Liver (tissue), 3 donors: Measurements from ENCODE around the gene SLC5A12.

ENCODE experiments used
- ATF3 ChIP-seq: IDR thresholded peaks from 2 replicates; pipeline ENCODE4 v1.6.1; 2016; ENCODE audit warnings: antibody characterized with exemption
- EGR1 ChIP-seq, 2 donors: IDR thresholded peaks; 2 replicates each; pipeline ENCODE4 v1.6.1; 2016 to 2018; ENCODE audit warnings: antibody characterized with exemption in 2 of 2, low read depth in 2 of 2
- HNF4A ChIP-seq, 2 donors: conservative IDR thresholded peaks; 2 replicates each; pipeline ENCODE4 v1.6.1; 2016; ENCODE audit warnings: antibody characterized with exemption in 2 of 2, mild to moderate bottlenecking in 2 of 2
- HNF4G ChIP-seq: IDR thresholded peaks from 2 replicates; pipeline ENCODE4 v1.6.1; 2016; ENCODE audit warnings: antibody characterized with exemption
- TAF1 ChIP-seq: conservative IDR thresholded peaks from 2 replicates; pipeline ENCODE4 v1.6.1; 2016; ENCODE audit warnings: antibody characterized with exemption, mild to moderate bottlenecking
- TF ChIP-seq, protein P1 (sequence below): fragments of 150-350 bp; IDR thresholded peaks from 2 replicates; pipeline ENCODE4 v1.5.1; 2017; ENCODE audit warnings: improper control_type of control experiment, low read depth, low read length; ENCODE audit not compliant: missing input control
- donor health status: healthy.
- donor health status: healthy.

- TF ChIP-seq, protein P1, sequence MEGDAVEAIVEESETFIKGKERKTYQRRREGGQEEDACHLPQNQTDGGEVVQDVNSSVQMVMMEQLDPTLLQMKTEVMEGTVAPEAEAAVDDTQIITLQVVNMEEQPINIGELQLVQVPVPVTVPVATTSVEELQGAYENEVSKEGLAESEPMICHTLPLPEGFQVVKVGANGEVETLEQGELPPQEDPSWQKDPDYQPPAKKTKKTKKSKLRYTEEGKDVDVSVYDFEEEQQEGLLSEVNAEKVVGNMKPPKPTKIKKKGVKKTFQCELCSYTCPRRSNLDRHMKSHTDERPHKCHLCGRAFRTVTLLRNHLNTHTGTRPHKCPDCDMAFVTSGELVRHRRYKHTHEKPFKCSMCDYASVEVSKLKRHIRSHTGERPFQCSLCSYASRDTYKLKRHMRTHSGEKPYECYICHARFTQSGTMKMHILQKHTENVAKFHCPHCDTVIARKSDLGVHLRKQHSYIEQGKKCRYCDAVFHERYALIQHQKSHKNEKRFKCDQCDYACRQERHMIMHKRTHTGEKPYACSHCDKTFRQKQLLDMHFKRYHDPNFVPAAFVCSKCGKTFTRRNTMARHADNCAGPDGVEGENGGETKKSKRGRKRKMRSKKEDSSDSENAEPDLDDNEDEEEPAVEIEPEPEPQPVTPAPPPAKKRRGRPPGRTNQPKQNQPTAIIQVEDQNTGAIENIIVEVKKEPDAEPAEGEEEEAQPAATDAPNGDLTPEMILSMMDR = no peak
- TF ChIP-seq TAF1 = no peak
- no peak for TF ChIP-seq HNF4G
- TF ChIP-seq EGR1 (IDR thresholded peaks at IDR 0.05; ENCODE audit: low read depth in 2 of 2) = no peak
- no peak for TF ChIP-seq ATF3
- no peak for TF ChIP-seq HNF4A (conservative IDR thresholded peaks at IDR 0.05)
Observed at GRCh38 chr11:26651916-26652315, 69.9 kb downstream of the SLC5A12 start.
